GM23248 (cell line): ENCODE measurements around the gene CAMK2B. TPM values are rescaled to one million over a fixed set of nuclear protein-coding genes. Genes with fewer than 3 reads are reported as not detected.

Experiments used
- DNase-seq: peaks from one replicate; pipeline ENCODE4 v3.0.0-alpha.2; 2015
- H2AFZ ChIP-seq: fragments of 200-600 bp; sonication (generic); 2 replicates; pipeline ENCODE4 v1.6.1; 2016; ENCODE audit warnings: antibody characterized with exemption
- H3F3A ChIP-seq: fragments of 200-600 bp; sonication (generic); 2 replicates; pipeline ENCODE4 v1.6.1; 2016; ENCODE audit warnings: mild to moderate bottlenecking, antibody characterized with exemption, mixed run types; ENCODE audit not compliant: insufficient read depth
- H3K27ac ChIP-seq: fragments of 200-600 bp; sonication (generic); 2 replicates; pipeline ENCODE4 v1.5.1; 2016; ENCODE audit warnings: mild to moderate bottlenecking
- H3K27me3 ChIP-seq: fragments of 200-600 bp; sonication (generic); replicated peaks from 2 replicates; pipeline ENCODE4 v1.6.1; 2016; ENCODE audit warnings: mild to moderate bottlenecking; ENCODE audit not compliant: insufficient read depth
- H3K36me3 ChIP-seq: fragments of 200-600 bp; sonication (generic); 2 replicates; pipeline ENCODE4 v1.6.1; 2016; ENCODE audit warnings: low read depth, mild to moderate bottlenecking
- H3K4me1 ChIP-seq: fragments of 200-600 bp; sonication (generic); 2 replicates; pipeline ENCODE4 v1.6.1; 2016; ENCODE audit warnings: mild to moderate bottlenecking; ENCODE audit not compliant: insufficient read depth
- H3K4me2 ChIP-seq: fragments of 200-600 bp; sonication (generic); one replicate; pipeline ENCODE4 v1.6.1; 2016; ENCODE audit warnings: mild to moderate bottlenecking; ENCODE audit not compliant: unreplicated experiment
- H3K4me3 ChIP-seq: fragments of 200-600 bp; sonication (generic); 2 replicates; pipeline ENCODE4 v1.5.1; 2016; ENCODE audit warnings: mild to moderate bottlenecking
- H3K79me2 ChIP-seq: fragments of 200-600 bp; sonication (generic); 2 replicates; pipeline ENCODE4 v1.6.1; 2016; ENCODE audit warnings: mild to moderate bottlenecking; ENCODE audit not compliant: insufficient read depth
- H3K9ac ChIP-seq: fragments of 200-600 bp; sonication (generic); 2 replicates; pipeline ENCODE4 v1.6.1; 2016; ENCODE audit warnings: mild to moderate bottlenecking
- H3K9me2 ChIP-seq: fragments of 200-600 bp; sonication (generic); 2 replicates; pipeline ENCODE4 v1.6.1; 2016; ENCODE audit warnings: mixed run types, mild to moderate bottlenecking, moderate library complexity; ENCODE audit not compliant: insufficient read depth
- H3K9me3 ChIP-seq: fragments of 200-600 bp; sonication (generic); one replicate; pipeline ENCODE4 v1.6.1; 2017; ENCODE audit warnings: low read depth
- H4K20me1 ChIP-seq: fragments of 200-600 bp; sonication (generic); 2 replicates; pipeline ENCODE4 v1.6.0; 2016; ENCODE audit not compliant: insufficient read depth
- EZH2 ChIP-seq: fragments of 200-600 bp; sonication (generic); IDR thresholded peaks from 2 replicates; pipeline ENCODE4 v1.6.1; 2018; ENCODE audit warnings: antibody characterized with exemption, mild to moderate bottlenecking; ENCODE audit not compliant: insufficient read depth, poor library complexity, severe bottlenecking
- EZH2phosphoT487 ChIP-seq: fragments of 200-600 bp; sonication (generic); IDR thresholded peaks from 2 replicates; pipeline ENCODE4 v1.6.1; 2018; ENCODE audit warnings: antibody characterized with exemption, moderate library complexity, mild to moderate bottlenecking, low read depth; ENCODE audit not compliant: insufficient read depth
- WGBS, 2 experiments: methylation state at CpG; one replicate each; pipeline ENCODE4 v1.1.6; 2015 to 2017; ENCODE audit warnings: low lambda C conversion rate in 2 of 2, low coverage in 1 of 2; ENCODE audit errors: missing lambda C conversion rate in 2 of 2; 5-methylcytosine and 5-hydroxymethylcytosine counted together
- in situ Hi-C: fragments of 300-500 bp; cut with MboI; formaldehyde crosslinking; loops from 2 replicates; pipeline ENCODE4 v1.15.0; 2020
- polyA plus RNA-seq: library from polyadenylated mRNA; unstranded; fragments of >200 nt; fragmentation: Nextera tagmentation; extraction: Ambion mirVana; gene quantifications from 2 replicates; pipeline ENCODE4 v1.2.1, GENCODE V29; 2016
- total RNA-seq: library from RNA; depleted of rRNA; stranded (reverse); fragments of >200 nt; shearing (Covaris generic); gene quantifications from 2 replicates; pipeline ENCODE4 v1.2.3, GENCODE V29; 2014

CAMK2B gene
- total and polyA plus RNA-seq, 2 experiments from 2014 or later, result 0.78 to 2.5 TPM

DNA sequence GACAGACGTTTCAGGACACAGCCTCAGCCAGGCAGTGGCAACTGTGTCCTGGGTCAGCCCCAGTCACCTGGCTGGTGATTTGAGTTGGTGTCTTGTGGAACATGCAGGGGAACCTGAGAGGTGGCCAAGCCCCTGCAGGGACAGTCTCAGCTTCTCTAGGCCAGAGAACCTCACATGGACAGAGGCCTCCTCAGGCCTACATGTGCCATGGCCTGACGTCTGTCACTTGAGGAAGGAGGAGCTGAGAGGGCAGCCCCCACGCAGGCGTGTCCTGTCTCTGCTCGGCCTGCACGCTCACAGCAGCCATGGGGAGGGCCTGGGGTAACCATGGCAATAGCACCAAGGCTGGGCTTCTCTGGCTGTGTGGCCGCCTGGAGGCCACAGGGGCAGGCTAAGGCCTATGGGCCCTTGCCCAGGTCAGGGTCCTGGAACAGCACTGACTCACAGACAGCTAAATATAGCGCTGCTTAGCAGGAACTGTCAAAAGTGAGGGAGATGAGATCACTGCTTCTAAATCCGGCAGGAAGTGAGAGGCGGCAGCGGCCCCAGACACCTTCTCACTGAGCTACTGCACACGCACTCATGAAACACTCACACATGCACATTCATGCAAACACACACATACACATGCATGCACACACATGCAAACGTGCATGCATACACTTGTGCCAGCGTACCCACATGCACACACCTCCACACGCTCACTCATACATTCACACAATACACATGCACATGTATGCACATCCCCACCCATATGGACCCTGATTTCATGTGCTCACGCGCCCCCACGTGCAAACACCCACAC, 67.6 kb downstream of the CAMK2B start:
- no peaks in the 10 kb centered on the region for H3K9me3 ChIP-seq
- H2AFZ ChIP-seq, result peak overlapping the region; percentile 17; the same call in 1 of the 2 replicates
- H3F3A ChIP-seq, result peaks cover 21% of the 10 kb centered on the region
- peak overlapping the region; percentile 84 for H3K27ac ChIP-seq
- WGBS, 2 experiments, result 25 to 27% methylated on average over 18 of the region's 18 CpGs
- H3K79me2 ChIP-seq, result no peaks in the 10 kb centered on the region
- in situ Hi-C loops, result no loop called here
- peak overlapping the region; percentile 54 for H3K4me2 ChIP-seq
- H3K9me2 ChIP-seq, result no peaks in the 10 kb centered on the region
- H3K4me1 ChIP-seq, result peaks cover 26% of the 10 kb centered on the region
- TF ChIP-seq EZH2phosphoT487 (no peak), EZH2 (no peak)
- H3K36me3 ChIP-seq, result no peaks in the 10 kb centered on the region
- peak; percentile 95 for DNase-seq
- H3K9ac ChIP-seq, result peak overlapping the region; percentile 49
- no peaks in the 10 kb centered on the region for H4K20me1 ChIP-seq
- no peaks in the 10 kb centered on the region for H3K27me3 ChIP-seq
- no peak overlapping the region for H3K4me3 ChIP-seq

DNA sequence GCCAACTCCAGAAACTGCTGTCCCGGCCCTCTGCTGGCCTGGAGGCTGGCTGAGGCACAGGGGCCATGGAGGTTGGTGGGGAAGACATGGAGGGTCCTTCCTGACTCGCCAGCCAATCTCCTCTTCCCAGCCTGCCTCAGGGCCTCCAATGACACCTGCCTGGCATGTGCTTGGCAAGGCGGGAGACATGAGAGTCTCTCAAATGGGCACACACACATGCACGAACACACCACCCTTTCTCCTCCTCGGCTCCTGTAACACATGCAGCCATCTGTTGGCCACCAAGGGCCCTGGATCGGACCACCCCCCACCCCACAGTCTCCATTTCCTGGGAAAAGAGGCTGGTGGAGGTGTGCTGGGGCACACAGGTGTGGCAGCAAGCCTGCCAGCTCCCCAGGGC, 68.2 kb downstream of the CAMK2B start:
- Histone ChIP-seq H3K4me2 (peak overlapping the region; percentile 54), H3K27ac (peak overlapping the region; percentile 84), H4K20me1 (no peaks in the 10 kb centered on the region), H3F3A (peaks cover 21% of the 10 kb centered on the region), H3K27me3 (no peaks in the 10 kb centered on the region), H3K36me3 (no peaks in the 10 kb centered on the region), H3K9me2 (no peaks in the 10 kb centered on the region), H3K4me1 (peaks cover 26% of the 10 kb centered on the region), H3K9me3 (no peaks in the 10 kb centered on the region), H3K9ac (peak overlapping the region; percentile 49), H3K79me2 (no peaks in the 10 kb centered on the region), H3K4me3 (no peak overlapping the region), H2AFZ (peak overlapping the region; percentile 17; the same call in 1 of the 2 replicates)
- in situ Hi-C loops, result no loop called here
- DNase-seq, result no peak
- TF ChIP-seq EZH2phosphoT487, result no peak
- TF ChIP-seq EZH2, result no peak
- 88% methylated on average over 5 to 6 of the region's 6 CpGs for WGBS, 2 experiments

DNA sequence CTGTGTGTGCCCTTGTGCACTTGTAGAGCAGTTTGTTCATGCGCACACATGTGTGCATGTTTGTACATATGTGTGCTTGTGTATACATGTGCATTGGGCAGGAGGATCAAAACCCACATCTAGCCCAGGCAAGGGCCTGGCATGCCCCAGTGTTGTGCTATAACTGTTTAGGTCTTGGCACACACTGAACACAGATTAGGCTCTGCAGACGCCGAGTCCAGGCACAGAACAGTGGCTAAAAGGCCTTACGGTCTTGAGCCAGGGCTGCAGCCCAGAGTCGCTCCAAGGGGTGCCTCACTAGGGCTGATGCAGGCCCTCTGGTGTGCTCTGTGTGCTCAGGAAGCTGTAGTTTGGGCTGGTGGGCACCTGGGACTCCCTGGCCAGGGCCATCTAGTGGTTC, 68.9 kb downstream of the CAMK2B start:
- Histone ChIP-seq H3K4me1 (peaks cover 26% of the 10 kb centered on the region), H3K9ac (no peak overlapping the region), H3K9me3 (no peaks in the 10 kb centered on the region), H3K36me3 (no peaks in the 10 kb centered on the region), H3K27me3 (no peaks in the 10 kb centered on the region), H3K27ac (no peak overlapping the region), H2AFZ (no peak overlapping the region), H3K4me2 (no peak overlapping the region), H3K9me2 (no peaks in the 10 kb centered on the region), H3F3A (peaks cover 21% of the 10 kb centered on the region), H3K79me2 (no peaks in the 10 kb centered on the region), H3K4me3 (no peak overlapping the region), H4K20me1 (no peaks in the 10 kb centered on the region)
- no peak for TF ChIP-seq EZH2phosphoT487
- no peak for TF ChIP-seq EZH2
- WGBS, 2 experiments, result 84 to 86% methylated on average over 5 of the region's 5 CpGs
- in situ Hi-C loops, result no loop called here
- no peak for DNase-seq

DNA sequence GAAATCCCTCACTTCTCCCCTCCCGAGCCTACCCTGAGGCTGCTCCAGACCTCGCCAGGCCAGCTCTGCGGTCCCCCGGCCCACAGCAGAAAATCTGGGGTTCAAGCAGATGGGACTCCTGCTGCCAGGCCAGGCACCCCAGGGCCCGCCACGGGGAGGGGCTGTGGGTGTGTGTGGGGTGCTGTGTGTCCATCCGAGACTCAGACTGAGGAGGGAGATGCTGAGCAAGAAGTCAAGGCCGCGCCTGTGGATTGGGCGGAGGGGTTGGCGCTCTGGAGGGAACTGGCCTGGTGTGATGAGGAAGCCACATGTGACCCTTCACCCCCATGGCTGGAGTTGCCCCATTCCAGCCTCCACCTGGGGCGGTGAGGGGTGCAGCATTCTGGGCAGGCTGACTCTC, 73.5 kb downstream of the CAMK2B start:
- 92 to 95% methylated on average over 12 of the region's 12 CpGs for WGBS, 2 experiments
- in situ Hi-C loops, result no loop called here
- Histone ChIP-seq H2AFZ (no peak overlapping the region), H3K4me1 (no peaks in the 10 kb centered on the region), H3K4me3 (no peak overlapping the region), H3K9me2 (no peaks in the 10 kb centered on the region), H4K20me1 (no peaks in the 10 kb centered on the region), H3K27me3 (no peaks in the 10 kb centered on the region), H3K9ac (no peak overlapping the region), H3K4me2 (no peak overlapping the region), H3K27ac (no peak overlapping the region), H3K79me2 (no peaks in the 10 kb centered on the region), H3K36me3 (no peaks in the 10 kb centered on the region), H3K9me3 (no peaks in the 10 kb centered on the region), H3F3A (no peaks in the 10 kb centered on the region)
- TF ChIP-seq EZH2phosphoT487 (no peak), EZH2 (no peak)
- no peak for DNase-seq
